CD4-positive, alpha-beta T cell treated with Interleukin-17A for 1 hour (primary cell): Measurements from ENCODE around the gene PIGBOS1.
"Not testable (repeated sequence)": the region's sequence is repeated elsewhere in the genome, so short reads cannot be mapped to it uniquely, and the experiment has no call there.

ENCODE experiments used
- DNase-seq: peaks from one replicate; pipeline ENCODE4 v3.0.0-alpha.2; 2020

The PIGBOS1 gene, protein sequence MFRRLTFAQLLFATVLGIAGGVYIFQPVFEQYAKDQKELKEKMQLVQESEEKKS

DNA sequence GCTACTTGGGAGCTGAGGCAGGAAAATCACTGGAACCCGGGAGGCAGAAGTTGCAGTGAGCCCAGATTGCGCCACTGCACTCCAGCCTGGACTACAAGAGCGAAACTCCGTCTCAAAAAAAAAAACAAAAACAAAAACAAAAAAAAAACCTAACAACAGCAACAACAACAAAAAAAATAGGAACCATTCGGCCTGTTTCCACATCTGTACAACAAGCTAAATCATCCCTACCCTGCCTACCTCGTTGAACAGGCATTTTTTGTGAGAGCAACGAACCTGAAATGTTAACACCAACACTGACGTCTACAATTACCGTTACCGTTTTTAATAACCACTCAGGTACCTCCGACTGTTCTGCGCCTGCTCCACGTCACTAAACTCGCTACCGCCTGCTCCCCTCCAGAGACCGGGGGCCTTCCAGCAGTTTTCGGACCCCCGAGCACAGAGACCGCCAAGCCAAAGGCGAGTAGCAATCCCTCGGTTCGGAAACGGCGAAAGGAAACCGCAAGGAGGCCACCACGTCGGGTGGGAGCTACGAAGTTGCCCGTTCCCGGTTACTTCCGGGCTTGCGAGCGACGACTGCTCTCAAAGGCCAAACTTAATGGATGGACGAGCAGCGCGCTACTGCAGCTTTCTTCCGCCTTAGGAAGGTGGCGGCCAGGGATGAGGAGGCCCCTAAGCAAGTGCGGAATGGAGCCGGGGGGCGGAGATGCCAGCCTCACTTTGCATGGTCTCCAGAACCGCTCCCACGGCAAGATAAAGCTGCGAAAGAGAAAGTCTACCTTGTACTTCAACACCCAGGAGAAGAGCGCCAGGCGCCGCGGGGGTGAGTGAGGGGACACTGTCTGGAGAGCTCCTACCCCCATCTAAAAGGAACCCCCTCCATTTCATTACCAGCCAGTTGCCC is at the start of gene PIGBOS1, which contains the start of gene PIGB:
TSS of gene PIGBOS1 (minus strand) at position 536 of the 907 bp plus-strand sequence. CDS start 1,331 bp downstream, outside the sequence.
TSS of gene PIGB (plus strand) at position 635 of the 907 bp plus-strand sequence. CDS start at position 664, 29 bp downstream.
- peak; percentile 88 for DNase-seq

DNA sequence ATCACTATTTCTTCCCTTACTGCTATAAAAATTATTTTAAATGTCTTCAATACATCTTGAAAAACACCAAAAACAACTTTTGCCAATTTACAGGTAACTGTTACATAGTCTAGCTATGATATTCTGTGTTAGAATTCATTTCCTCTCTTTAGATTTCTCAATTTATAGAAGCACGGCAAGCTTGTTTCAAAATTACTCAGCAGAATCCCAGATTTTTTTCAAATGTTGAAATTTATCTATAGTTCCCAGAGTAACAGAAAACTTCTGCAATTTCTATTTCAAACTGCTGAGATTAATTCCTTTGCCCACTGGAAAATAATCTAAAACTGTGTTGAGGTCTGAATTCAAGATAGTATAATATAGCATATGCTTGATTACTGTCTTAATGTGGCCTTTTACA is 48.1 kb upstream of the PIGBOS1 start:
- no peak for DNase-seq

DNA sequence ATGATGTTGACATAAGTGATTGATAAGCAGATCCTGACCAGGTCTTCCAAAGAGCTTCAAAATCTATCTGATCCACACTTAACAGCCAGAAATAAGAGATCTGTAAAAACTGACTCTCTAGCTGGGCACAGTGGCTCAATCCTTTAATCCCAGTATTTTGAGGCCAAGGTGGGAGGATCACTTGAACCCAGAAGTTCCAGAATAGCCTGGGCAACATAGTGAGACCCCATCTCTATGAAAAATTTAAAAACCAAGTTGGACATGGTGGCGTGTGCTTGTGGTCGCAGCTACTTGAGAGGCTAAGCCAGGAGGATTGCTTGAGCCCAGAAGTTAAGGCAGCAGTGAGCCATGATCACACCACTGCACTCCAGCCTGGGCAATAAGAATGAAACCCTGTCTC is 43.7 kb upstream of the PIGBOS1 start:
- DNase-seq, result no peak

DNA sequence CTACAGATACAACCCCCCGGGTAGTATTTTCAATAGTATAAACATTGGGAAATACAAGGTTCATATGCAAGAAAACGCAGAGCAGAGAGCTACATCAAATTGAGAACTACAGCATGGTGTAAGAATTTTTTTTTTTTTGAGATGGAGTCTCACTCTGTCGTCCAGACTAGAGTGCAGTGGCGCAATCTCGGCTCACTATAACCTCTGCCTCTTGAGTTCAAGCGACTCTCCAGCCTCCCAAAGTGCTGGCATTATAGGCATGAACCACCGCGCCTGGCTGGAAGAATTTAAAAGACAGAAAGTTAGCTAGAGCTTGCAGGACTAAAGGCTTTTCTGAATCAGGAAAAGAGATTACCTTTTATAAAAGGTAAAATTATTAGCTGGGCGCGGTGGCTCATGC is 42.1 kb upstream of the PIGBOS1 start:
- DNase-seq, result no peak

DNA sequence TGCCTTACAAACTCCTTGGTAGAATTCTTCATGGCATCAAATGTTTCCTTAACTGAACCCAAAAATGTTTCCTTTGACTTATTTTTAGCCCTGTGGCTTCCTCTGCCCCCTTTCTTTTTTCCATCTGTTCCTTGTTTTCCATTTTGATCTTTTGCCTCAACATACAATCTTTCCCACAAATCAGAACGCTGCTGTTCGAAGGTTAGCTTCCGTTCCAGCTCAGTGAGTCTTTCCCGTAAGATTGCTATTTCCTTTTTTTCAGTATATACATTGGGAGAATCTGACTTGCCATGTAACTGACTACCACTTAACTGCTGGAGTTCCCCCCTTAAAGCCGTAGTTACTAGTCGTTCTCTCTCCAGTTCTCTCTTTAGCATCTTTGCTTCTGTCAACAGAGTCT is 41.3 kb upstream of the PIGBOS1 start:
- no peak for DNase-seq

DNA sequence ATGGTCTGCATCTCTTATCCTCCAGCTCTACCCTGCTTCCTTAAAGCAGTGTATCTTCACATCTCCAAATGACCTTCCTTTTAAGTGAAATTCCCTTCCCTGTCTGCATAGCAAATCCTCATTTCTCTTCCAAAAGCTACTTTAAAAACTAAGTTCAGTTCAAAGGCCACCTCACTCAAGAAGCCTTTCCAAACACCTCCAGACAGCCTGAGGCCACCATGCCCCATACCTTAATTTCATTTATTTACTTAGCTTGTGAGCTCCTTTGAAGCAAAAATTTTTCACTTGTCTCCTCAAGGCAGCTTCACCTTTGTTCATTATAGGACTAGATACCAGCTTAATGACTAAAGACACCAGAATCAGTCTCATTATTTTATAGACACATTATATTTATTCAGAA is 39.5 kb upstream of the PIGBOS1 start:
- no peak for DNase-seq

DNA sequence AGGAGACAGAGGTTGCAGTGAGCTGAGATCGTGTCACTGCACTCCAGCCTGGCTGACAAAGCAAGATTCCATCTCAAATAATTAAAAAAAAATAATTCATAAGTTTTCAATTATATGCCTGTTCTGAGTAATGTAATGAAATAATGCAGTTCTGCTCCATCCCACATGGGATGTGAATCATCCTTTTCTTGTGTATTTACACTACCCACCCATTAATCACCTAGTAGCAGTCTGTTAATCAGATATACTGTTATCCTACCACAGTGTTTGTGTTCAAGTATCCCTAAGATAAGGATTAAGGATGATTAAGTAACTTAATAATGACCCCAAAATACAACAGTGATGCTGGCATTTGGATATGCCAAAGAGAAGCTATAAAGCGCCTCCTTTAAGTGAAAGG is 38.9 kb upstream of the PIGBOS1 start:
- DNase-seq, result no peak

DNA sequence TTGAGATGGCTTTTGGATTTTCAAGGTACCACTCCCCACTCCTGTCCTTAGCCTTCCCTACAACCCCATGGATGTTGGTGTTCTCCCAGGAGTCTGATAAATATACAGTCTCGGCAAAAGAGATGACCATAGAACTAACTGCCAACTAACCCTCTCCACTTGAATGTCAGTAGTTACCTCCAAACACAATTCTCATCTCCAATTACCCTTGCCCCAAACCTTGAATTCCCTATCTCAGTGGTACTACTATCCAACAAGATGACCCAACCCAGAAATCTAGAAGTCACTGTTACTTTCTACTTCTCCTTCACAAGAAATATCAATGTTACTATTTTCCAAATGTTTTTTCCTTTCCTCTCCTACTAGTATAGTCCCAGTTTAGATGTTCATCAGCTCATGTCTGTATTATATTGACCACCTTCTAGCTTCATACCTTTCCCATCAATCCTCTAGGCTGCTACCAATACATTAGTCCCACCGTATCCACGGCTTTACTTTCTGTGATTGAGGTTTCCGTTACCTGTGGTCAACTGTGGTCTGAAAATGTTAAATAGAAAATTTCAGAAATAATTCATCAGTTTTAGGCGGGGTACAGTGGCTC is 38.2 kb upstream of the PIGBOS1 start:
- DNase-seq, result no peak

DNA sequence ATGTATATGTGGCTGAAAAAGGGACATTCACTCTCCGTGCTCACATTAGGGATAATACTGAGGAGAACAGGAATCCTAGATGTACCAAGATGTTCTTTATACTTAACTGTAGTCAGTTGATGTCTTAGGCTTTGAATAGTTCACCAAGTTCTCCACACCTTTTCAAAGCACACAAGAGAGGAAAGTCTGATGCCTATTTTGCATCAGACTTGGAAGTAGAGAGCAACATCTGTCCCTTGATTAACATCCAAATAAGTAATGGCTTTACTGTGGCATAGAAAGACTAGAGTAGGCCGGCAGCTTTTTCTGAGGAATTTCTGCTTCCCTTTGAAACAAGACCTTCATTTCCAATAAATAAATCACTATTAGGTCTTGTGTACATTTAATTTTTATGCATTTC is 34.1 kb upstream of the PIGBOS1 start:
- DNase-seq, result no peak

DNA sequence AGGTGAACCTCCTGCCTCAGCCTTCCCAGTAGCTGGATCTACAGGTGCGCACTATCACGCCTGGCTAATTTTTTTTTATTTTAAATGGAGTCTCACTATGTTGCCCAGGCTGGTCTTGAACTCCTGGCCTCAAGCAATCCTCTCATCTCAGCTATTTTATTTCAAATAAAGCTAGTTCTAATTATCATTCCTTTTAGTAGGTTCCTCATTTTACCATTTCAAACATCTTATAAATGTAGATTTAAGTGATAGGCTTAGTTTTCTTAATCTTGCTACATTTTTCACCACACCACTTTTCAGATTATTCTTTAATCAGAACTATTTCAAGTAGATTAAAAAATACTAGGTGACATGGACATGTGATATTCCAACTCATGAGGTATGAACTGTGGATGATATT is 30.4 kb upstream of the PIGBOS1 start:
- no peak for DNase-seq

DNA sequence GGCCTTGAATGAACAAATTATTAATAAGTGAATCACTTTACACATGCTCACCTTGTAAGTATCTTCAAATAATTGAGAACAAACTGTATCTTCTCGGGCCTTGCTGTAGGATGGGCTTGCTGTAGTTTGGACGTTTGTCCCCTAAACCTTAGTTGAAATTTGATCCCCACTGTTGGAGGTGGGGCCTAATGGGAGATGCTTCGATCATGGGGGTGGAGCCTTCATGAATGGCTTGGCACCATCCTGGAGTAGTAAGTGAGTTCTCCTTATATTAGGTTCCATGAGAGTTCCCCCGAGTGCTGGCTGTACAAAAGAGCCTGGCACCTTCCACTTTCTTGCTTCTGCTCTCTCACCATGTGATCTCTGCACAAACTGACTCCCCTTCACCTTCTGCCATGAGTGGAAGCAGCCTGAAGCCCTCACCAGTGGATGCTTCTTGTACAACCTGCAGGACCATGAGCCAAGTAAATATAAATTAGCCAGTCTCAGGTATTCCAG is 29.4 kb upstream of the PIGBOS1 start:
- no peak for DNase-seq

DNA sequence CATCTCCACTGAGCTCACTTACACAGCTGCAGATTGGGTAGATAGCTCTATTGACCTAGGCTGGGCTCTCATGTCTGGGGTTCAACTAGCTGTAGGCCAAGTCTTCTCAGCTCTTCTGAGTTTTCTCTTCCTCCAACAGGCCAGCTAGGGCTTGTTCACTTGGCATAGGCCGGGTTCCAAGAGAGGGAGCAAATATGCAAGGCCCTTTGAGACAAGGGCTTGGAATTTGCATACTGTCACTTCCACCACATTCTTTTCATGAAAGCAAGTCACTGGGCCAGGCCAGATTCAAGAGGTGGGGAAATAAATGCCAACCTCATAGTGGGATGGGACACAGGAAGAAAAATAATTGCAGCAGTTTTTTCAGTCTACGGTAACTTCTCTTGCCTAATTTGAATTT is 25.3 kb upstream of the PIGBOS1 start:
- DNase-seq, result no peak

DNA sequence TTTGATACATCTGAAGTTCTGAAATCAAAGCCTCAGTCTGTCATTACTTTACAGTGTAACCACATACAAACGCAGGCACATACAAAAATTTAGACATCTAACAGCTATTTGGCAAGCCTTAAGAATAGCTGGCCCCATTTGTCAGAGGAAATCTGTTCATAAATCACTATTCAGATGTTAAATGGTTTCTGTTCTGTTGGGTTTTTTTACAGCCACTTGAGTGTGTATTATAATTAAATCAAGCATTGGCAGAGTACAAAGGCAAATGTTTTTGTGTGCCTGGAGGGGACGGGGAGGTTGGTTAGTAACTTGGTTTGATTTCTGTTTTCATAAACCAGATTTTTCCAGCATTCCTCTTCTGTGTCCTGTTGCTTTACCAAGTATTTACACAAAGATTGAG is 24.2 kb upstream of the PIGBOS1 start:
- no peak for DNase-seq

DNA sequence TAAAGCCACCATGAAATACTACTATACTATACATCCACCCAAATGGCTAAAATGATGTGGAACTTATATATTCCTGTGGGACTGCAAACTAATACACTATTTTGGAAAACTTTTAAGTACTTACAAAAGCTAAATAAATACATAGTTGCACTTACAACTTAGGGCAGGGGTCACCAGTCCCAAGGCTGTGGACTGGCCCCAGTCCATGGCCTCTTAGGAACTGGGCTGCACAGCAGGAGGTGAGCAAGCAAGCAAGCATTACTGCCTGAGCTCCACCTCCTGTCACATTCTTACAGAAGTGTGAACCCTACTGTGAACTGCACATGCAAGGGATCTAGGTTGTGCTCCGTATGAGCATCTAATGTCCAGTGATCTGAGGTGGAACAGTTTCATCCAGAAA is 18.2 kb upstream of the PIGBOS1 start:
- no peak for DNase-seq

DNA sequence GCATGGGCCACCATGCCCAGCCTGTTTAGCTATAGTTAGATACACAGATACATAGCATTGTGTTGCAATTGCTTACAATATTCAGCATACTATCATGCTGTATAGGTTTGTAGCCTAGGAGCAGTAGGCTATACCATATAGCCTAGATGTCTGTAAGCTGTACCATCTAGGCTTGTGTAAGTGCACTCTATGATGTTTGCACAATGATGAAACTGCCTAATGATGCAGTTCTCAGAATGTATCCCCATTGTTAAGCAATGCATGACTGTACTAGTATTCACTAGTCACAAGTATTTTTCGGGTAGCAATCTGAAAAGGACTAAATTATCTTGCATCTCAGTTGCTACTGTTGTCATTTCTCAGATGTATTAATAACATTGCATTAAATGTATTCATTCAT is 16.1 kb upstream of the PIGBOS1 start:
- no peak for DNase-seq

DNA sequence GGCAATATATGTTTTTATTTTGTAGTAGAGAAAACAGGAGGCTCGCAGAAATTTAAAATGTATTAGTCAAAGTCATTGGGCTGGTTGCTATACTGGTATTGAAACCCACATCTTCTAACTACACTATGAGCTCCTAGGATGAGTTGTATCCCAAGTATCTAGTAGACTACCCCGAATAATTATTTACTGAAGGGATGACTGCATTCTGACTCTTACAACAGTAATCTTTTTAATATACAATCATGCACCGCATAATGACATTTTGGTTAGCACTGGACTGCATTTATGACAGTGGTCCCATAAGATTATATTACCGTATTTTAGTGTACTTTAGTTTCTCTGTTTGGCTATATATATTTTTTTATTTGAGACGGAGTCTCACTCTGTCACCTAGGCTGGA is 15.4 kb upstream of the PIGBOS1 start:
- DNase-seq, result no peak

DNA sequence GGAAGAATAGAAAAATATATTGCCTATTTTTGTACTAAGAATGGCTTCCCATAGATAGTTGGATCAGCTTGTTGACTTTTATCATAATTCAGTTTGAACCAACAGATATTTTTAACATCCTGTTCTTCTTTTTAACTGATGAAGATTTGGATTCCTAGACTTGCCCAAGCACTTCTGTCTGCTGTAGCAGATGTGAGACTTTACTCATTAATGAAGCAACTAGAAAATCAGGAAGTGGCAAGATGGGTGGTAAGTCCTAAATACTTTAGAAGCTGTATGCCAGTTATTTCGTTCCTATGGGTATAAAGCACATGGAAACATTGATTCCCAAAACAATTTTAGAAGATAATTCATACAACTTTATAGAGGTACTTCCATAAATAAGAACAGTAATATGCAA is 8.5 kb upstream of the PIGBOS1 start:
- no peak for DNase-seq

DNA sequence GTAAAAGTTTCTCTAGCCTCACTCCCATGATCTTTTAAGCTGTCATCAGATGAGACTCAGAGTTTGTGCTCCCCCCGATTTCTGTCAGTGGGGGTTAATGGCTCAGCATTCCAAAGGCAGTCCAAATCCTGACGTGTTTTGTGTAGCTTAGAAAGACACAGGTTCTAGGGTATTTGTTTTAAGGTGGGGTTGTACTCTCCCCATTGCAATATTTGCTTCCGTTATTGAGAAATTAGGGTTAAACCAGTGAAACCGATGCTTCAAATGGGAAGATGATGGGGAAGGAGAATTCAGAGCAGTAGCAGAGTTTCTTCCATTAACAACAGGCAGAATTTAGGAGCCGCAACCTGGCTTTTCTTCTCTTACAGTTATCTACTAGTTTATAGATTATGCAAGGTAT is 3.5 kb upstream of the PIGBOS1 start:
- DNase-seq, result no peak

DNA sequence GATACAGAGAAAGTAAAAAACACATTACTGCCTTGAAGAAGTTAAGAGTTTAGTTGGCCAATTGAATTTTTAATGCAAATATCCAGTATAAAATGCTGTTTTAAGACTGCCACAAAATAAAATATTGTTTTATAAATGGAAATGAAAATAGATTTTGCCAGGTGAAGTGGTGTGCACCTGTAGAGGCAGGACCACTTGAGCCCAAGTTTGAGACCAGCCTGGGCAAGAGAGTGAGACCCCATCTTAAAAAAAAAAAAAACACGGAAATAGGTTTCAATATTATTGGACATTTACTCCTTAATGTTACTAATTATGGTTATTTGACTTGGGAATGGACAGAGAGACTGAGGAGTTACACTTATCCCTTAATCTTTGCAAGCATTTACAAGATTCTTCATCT is 2.0 kb upstream of the PIGBOS1 start:
- DNase-seq, result no peak

DNA sequence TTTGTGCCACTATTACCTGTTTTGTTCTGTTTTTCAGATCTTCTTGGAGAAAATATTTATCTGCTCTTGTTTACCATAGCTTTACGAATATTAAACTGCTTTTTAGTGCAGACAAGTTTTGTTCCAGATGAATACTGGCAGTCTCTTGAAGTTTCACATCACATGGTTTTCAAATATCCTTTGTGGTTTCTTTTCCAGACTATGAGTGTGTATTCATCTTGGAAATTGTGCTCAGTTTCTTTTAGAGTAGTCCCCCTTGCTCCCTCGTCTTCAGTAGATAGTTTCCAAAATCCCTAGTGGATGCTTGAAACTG is 1.3 kb upstream of the PIGBOS1 start:
- no peak for DNase-seq

DNA sequence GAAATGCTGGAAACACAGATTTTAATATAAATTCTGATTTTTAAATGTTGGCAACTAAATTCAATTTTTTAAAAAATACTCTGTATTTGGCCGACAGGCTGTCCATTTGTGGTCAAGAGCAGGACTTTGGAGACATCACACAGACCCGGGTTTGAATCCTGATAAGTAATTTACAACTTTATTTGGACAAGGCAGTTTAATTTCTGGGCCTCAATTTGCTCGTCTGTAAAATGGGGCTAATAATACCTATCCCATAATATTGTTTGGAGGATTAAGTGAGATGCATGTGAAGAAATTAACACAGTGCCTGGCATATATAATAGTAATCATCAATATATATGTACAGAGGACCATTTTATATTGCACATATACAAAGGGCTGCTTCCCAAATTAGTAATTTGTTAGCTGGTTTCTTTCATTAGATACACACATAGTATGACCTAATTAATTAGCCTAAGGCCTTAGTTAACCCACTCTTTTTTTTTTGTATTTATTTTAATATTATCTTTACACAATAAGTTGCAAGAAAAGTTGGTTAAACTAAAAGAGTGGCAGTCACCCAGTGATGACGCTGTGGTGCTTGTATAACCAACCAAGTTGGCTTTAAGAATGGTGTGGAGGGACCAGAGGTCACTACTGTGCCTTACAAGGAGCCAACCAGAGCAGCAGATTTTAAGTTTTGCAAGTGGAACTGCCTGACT is 764 bp upstream of the PIGBOS1 start:
- peak; percentile 22 for DNase-seq

DNA sequence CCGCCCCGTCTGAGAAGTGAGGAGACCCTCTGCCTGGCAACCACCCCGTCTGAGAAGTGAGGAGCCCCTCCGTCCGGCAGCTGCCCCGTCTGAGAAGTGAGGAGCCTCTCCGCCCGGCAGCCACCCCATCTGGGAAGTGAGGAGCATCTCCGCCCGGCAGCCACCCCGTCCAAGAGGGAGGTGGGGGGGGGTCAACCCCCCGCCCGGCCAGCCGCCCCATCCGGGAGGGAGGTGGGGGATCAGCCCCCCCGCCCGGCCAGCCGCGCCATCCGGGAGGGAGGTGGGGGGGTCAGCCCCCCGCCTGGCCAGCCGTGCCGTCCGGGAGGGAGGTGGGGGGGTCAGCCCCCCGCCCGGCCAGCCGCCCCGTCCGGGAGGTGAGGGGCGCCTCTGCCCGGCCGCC is 16.1 kb downstream of the PIGBOS1 start:
- DNase-seq, result not testable (repeated sequence)

DNA sequence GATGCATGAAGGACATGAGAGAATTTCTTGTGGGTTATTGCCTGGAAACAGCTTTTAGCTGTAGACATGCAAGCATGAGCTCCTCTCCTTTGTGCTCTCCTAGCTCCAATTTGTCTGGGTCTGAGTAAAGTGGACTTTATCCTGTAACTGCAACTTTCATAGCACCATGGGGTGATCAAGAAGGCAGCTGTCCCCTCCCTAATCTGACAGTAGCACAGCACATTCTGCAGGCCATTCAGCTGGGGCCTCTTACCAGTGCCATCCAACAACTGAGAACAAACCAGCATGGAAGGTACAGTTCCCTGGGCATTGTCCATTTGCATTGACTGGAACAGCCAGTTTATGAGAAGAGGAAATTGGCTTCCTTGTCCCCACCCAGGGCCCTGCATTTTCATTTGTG is 21.6 kb downstream of the PIGBOS1 start:
- no peak for DNase-seq
